ENCODE measurements around the gene STPG2. TPM values are rescaled to one million over a fixed set of nuclear protein-coding genes. Genes with fewer than 3 reads are reported as not detected.

Gene STPG2
- total and polyA plus RNA-seq, 2 donors (not counting 3 experiments of a cell fraction or from before 2014, with no cell fraction given): not detected

GRCh38 chr4:97513917-97514316 is 629.4 kb downstream of the STPG2 start:
- TF ChIP-seq MYC (IDR thresholded peaks at IDR 0.05; ENCODE audit: low read depth, low read length) (no peak), EZH2 (IDR thresholded peaks at IDR 0.05; ENCODE audit: borderline replicate concordance, low read depth, low read length, severe bottlenecking) (no peak), POLR2AphosphoS5 (IDR thresholded peaks at IDR 0.05; ENCODE audit: insufficient read depth, low read depth, low read length) (no peak), GATA2 (IDR thresholded peaks at IDR 0.05; ENCODE audit: insufficient read depth, insufficient read length, low read depth, low read length) (no peak), CTCF (IDR thresholded peaks at IDR 0.05; ENCODE audit: extremely low read depth in 1 of 2, insufficient read depth in 1 of 2, low read depth in 1 of 2, low read length in 2 of 2) (no peak), FOS (IDR thresholded peaks at IDR 0.05; ENCODE audit: borderline replicate concordance, insufficient read depth, low read length) (no peak), JUN (IDR thresholded peaks at IDR 0.05; ENCODE audit: borderline replicate concordance, insufficient read depth, insufficient read length, low read depth) (no peak), POLR2A (IDR thresholded peaks at IDR 0.05; ENCODE audit: low read depth, low read length) (no peak), MAX (IDR thresholded peaks at IDR 0.05; ENCODE audit: insufficient read depth, insufficient read length) (no peak)
- Histone ChIP-seq H3K36me3 (ENCODE audit: control insufficient read depth in 2 of 2, extremely low read depth in 1 of 2, insufficient read depth in 2 of 2, low read length in 2 of 2) (no peaks in the 10 kb centered on the region), H3K9ac (replicated peaks; ENCODE audit: extremely low read depth, insufficient read depth, low read length) (no peak overlapping the region), H2AFZ (ENCODE audit: low read depth, low read length) (no peak overlapping the region), H3K9me3 (replicated peaks; ENCODE audit: control insufficient read depth, insufficient read depth, low read length) (no peaks in the 10 kb centered on the region), H4K20me1 (replicated peaks; ENCODE audit: control insufficient read depth, extremely low read depth, insufficient read depth, low read length) (no peaks in the 10 kb centered on the region), H3K27me3 (ENCODE audit: control insufficient read depth in 2 of 2, insufficient read depth in 2 of 2, low read length in 2 of 2) (no peaks in the 10 kb centered on the region), H3K4me2 (ENCODE audit: insufficient read depth, low read length) (no peak overlapping the region), H3K79me2 (ENCODE audit: control insufficient read depth, insufficient read depth, low read length) (no peaks in the 10 kb centered on the region), H3K27ac (ENCODE audit: insufficient read depth, low read depth, low read length) (no peak overlapping the region), H3K4me1 (ENCODE audit: control insufficient read depth, extremely low read depth, insufficient read depth, low read length) (no peaks in the 10 kb centered on the region), H3K9me1 (replicated peaks; ENCODE audit: control insufficient read depth, extremely low read depth, insufficient read depth, low read length) (no peaks in the 10 kb centered on the region), H3K4me3 (replicated peaks in 1 of 3; ENCODE audit: insufficient read depth in 1 of 3, low read depth in 1 of 3, low read length in 3 of 3) (no peak overlapping the region)
- CTCF ChIA-PET: interaction anchor here (1.3 kb wide), 1 partner anchor 11 kb away, joined by 3 read pairs; no protein-coding TSS in a partner anchor
- intact Hi-C loops (cut with micrococcal nuclease) (no loop called here), dilution Hi-C loops (cut with MboI; ENCODE audit: extremely low pct_ligation_motif_present, low sequenced_read_pairs) (no loop called here)
- BruUV-seq (replicated peaks): no TSS peak
- DNase-seq (ENCODE audit: low read depth, low spot score): no peak
- POLR2A ChIA-PET: no interaction called here
- FAIRE-seq: no peak

Other genes starting within 250 kb of the STPG2 start
- gene RAP1GDS1, start 117.9 kb upstream of the STPG2 start, total RNA-seq: 52.8 and 54.0 TPM in 2 replicates
- 13.6 and 17.6 TPM in 2 replicates for gene RAP1GDS1, start 117.9 kb upstream of the STPG2 start, polyA plus RNA-seq

Data from endothelial cell of umbilical vein (primary cell).